ENCODE measurements around the gene SPATC1L.

The SPATC1L gene

DNA sequence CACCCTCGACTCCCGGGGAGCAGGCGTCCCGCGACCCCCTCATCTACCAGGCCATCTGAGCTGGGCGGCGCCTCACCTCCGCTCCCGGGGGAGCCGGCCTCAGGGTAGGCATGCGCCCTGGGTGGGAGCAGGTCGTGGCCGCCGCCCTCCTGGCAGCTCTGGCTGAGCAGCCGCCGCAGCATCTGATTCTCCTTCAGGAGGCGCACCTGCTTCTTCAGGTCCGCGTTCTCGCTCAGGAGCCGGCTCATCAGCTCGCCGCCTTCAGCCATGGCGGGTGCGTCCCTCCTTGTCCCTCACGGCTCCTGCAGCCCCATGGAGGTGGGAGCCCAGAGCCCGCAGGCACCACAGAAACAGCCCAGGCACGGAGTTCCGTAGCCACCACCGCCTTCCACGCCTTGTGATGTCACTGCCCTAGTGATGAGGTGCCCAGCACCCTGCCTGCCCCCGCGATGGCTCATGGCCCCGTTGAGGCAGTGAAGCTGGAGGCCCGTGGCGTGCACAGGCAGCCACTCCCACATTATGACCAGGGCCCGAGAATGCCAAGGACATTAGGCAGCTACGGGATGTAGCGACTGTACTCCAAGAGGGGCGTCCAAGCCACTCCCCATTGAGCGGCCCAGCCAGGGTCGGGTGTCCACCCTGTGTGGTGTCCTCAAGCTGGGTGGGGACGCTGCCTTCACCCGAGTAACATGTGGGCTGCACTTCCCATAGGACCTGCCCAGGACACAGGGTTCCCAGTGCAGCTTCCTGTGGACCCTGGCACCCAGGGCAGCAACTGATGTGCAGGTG, 1.5 kb downstream of the SPATC1L start:
- TF ChIP-seq, protein P1, sequence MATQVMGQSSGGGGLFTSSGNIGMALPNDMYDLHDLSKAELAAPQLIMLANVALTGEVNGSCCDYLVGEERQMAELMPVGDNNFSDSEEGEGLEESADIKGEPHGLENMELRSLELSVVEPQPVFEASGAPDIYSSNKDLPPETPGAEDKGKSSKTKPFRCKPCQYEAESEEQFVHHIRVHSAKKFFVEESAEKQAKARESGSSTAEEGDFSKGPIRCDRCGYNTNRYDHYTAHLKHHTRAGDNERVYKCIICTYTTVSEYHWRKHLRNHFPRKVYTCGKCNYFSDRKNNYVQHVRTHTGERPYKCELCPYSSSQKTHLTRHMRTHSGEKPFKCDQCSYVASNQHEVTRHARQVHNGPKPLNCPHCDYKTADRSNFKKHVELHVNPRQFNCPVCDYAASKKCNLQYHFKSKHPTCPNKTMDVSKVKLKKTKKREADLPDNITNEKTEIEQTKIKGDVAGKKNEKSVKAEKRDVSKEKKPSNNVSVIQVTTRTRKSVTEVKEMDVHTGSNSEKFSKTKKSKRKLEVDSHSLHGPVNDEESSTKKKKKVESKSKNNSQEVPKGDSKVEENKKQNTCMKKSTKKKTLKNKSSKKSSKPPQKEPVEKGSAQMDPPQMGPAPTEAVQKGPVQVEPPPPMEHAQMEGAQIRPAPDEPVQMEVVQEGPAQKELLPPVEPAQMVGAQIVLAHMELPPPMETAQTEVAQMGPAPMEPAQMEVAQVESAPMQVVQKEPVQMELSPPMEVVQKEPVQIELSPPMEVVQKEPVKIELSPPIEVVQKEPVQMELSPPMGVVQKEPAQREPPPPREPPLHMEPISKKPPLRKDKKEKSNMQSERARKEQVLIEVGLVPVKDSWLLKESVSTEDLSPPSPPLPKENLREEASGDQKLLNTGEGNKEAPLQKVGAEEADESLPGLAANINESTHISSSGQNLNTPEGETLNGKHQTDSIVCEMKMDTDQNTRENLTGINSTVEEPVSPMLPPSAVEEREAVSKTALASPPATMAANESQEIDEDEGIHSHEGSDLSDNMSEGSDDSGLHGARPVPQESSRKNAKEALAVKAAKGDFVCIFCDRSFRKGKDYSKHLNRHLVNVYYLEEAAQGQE (IDR thresholded peaks at IDR 0.05; ENCODE audit: insufficient read depth in 1 of 2, low read depth in 2 of 2, low read length in 2 of 2): no peak
- no peak for TF ChIP-seq SIN3A (IDR thresholded peaks at IDR 0.05; ENCODE audit: borderline replicate concordance, insufficient read depth, low read length)
- TF ChIP-seq TAF1 (IDR thresholded peaks at IDR 0.05; ENCODE audit: borderline replicate concordance, insufficient read depth, low read length): no peak
- TF ChIP-seq POLR2AphosphoS5 (IDR thresholded peaks at IDR 0.05; ENCODE audit: low read depth, low read length): no peak
- no peak for TF ChIP-seq FOXP2 (optimal IDR thresholded peaks at IDR 0.05; ENCODE audit: borderline replicate concordance, extremely low read depth, extremely low read length, insufficient read depth)

DNA sequence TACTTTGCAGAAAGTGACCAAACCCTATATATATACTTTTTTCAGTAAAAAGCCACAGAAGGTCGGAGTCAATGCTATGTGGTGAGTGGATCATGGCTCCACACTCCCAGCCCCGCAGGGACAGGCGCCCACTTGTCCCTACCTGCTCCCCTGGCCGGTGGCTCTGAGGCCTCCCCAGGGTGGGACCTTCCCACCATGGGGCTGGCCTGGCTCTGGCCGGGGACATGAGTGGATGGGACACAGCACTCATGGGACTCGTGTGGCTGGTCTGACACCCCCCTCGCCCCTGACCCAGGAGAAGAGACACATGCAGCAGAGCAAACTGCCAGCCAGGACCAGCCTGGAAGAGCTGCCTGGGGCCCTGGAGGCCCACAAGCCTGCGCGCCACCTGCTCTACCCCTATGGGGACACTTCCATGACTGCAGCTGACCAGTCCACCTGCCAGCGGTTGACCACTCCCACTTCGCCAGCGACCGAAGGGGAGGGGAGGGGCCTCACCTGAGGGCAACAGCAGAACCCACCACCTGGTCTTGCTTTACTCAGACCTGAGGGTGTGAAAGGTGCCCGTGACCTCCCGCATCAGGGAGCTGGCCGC, 2.2 kb downstream of the SPATC1L start:
- TF ChIP-seq SIN3A (IDR thresholded peaks at IDR 0.05; ENCODE audit: borderline replicate concordance, insufficient read depth, low read length) (no peak), TAF1 (IDR thresholded peaks at IDR 0.05; ENCODE audit: borderline replicate concordance, insufficient read depth, low read length) (no peak), POLR2AphosphoS5 (IDR thresholded peaks at IDR 0.05; ENCODE audit: low read depth, low read length) (no peak), FOXP2 (optimal IDR thresholded peaks at IDR 0.05; ENCODE audit: borderline replicate concordance, extremely low read depth, extremely low read length, insufficient read depth) (no peak)
- TF ChIP-seq, protein P1 (IDR thresholded peaks at IDR 0.05; ENCODE audit: insufficient read depth in 1 of 2, low read depth in 2 of 2, low read length in 2 of 2): no peak

DNA sequence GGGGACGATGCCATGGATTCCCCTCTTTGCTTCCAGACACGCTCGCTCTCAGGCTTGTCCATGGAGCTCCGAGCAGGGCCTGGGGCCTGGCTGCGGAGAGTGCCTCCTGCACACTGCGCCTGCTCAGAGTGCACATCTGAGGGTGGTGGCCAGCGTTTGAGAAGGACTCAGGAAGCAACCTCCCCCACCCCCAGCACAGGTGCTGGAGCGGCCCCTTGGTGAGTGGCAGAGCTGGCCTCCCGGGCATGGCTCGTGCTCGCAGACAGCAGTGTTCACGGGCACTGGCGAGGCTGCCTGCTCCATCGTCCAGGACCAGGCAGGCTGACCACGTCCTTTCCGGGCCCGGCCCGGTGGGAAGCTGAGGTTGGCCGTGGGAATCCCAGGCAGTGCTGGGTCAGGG, 2.8 kb downstream of the SPATC1L start:
- no peak for TF ChIP-seq POLR2AphosphoS5 (IDR thresholded peaks at IDR 0.05; ENCODE audit: low read depth, low read length)
- no peak for TF ChIP-seq FOXP2 (optimal IDR thresholded peaks at IDR 0.05; ENCODE audit: borderline replicate concordance, extremely low read depth, extremely low read length, insufficient read depth)
- TF ChIP-seq, protein P1 (IDR thresholded peaks at IDR 0.05; ENCODE audit: insufficient read depth in 1 of 2, low read depth in 2 of 2, low read length in 2 of 2): no peak
- TF ChIP-seq TAF1 (IDR thresholded peaks at IDR 0.05; ENCODE audit: borderline replicate concordance, insufficient read depth, low read length): no peak
- no peak for TF ChIP-seq SIN3A (IDR thresholded peaks at IDR 0.05; ENCODE audit: borderline replicate concordance, insufficient read depth, low read length)

DNA sequence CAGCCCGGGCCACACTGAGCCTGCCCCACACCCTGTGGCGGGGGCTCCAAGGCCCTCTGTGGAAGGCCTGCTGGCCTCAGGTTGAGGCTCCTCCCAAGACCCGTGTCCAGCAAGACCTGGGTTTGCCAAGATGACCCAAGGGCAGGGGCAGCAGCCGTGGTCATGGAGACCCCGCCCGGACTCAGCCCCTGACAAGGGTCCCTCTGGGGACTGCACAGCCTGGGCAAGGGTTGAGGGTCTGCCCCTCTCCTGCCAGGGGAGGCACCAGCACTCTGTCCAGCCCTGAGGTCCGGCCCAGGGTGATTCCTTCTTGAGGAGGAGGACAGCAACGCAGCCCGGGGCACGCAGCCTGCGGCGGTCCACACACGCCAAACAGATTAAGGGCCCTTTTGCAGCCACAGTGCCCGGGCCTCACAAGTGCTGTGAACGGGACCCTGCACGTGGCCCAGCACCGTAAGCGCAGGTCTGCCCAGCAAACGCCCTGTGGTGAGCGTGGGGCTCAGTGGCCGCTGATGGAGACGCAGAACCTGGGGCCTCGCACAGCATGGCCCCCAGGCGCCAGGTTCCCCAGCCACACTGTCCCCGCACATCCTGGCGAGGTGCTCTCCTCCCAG, 3.4 kb downstream of the SPATC1L start:
- TF ChIP-seq FOXP2 (optimal IDR thresholded peaks at IDR 0.05; ENCODE audit: borderline replicate concordance, extremely low read depth, extremely low read length, insufficient read depth): no peak
- no peak for TF ChIP-seq SIN3A (IDR thresholded peaks at IDR 0.05; ENCODE audit: borderline replicate concordance, insufficient read depth, low read length)
- TF ChIP-seq, protein P1 (IDR thresholded peaks at IDR 0.05; ENCODE audit: insufficient read depth in 1 of 2, low read depth in 2 of 2, low read length in 2 of 2): no peak
- TF ChIP-seq TAF1 (IDR thresholded peaks at IDR 0.05; ENCODE audit: borderline replicate concordance, insufficient read depth, low read length): no peak
- no peak for TF ChIP-seq POLR2AphosphoS5 (IDR thresholded peaks at IDR 0.05; ENCODE audit: low read depth, low read length)
